ENCODE measurements around the gene APOBEC2.
"Not testable (repeated sequence)": the region's sequence is repeated elsewhere in the genome, so short reads cannot be mapped to it uniquely, and the experiment has no call there.

Gene APOBEC2

DNA sequence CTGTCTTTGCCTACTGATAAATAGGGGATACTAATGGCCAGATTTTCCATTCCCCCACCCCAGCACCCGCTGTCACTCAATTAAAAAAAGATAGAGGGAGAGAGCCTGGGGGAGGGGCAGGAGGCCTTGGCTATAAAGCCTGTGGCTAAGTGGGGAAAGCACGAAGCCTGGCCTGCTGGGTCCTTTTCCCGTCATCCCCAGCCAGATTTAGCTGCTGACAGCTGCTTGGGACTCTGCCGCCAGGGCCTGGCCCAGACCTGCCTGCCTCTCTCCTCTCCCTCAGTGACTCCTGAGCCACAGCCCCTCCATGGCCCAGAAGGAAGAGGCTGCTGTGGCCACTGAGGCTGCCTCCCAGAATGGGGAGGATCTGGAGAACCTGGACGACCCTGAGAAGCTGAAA, at the start of gene APOBEC2:
Gene APOBEC2, plus strand, starts transcription at position 162 of the 400 bp plus-strand sequence. Its CDS starts 146 bp downstream, at position 308.
- DNase-seq (ENCODE audit: low read depth): no peak

DNA sequence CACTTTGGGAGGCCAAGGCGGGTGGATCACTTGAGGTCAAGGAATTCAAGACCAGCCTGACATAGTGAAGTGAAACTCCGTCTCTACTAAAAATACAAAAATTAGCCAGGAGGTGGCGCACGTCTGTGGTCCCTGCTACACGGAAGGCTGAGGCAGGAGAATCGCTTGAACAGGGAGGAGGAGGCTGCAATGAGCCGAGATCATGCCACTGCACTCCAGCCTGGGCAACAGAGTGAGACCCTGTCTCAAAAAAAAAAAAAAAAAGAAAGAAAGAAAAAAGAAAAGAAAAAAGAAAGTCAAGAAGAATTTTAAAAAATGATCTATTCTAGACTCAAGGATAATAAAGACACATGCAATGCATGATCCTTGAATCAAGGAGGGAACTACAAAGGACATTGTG, 46.8 kb upstream of the APOBEC2 start:
- DNase-seq (ENCODE audit: low read depth): peak; percentile 37

DNA sequence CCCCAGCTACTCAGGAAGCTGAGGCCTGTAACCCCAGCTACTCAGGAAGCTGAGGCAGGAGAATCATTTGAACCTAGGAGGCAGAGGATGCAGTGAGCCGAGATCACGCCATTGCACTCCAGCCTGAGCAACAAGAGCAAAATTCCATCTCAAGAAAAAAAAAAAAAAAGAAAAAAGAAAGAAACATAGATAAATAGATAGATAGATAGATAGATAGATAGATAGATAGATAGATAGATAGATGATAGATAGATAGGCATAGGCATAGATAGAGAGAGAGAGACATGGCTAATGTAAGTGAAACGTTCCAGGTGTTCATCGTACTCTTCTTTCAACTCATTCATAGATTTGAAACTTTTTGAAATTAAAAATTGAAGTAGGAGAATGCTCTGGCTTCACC, 46.0 kb upstream of the APOBEC2 start:
- DNase-seq (ENCODE audit: low read depth): not testable (repeated sequence)

DNA sequence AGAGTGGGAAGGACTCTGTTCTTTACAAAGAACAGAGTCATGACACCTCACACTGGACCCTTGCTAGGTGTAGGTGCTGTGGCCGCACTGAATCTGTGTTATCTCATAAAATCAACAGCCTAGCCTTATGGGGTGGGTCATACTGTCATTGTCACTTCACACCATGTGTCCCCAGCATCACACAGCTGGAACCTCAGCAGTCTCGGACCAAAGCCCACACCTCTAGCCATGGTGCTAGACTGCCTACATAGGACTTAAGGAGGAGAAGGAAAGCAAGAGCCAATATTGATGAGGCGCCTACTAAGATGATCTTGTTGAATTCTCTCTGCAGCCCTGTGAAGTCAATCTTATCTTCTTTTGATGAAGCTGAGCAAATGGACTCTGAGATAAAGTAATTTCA, 45.0 kb upstream of the APOBEC2 start:
- DNase-seq (ENCODE audit: low read depth): no peak

DNA sequence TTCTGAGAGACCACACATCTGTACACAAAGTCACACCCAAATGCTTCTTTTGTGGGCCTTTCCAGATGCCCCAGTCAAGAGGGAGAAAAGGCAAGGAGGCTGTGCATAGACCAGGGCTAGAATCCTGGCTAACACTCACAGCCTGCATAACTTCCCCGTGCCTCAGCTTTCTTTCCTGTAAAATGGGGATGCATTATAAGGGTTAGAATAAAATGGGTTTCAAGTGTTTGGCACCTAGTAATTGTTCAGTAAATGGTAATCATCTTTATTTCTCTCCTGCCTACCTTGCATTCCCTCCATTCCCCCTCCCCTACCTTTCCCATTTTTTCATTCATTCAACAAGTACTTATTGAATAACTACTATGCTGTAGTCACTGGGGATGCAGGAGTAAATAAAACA, 43.3 kb upstream of the APOBEC2 start:
- DNase-seq (ENCODE audit: low read depth): no peak

DNA sequence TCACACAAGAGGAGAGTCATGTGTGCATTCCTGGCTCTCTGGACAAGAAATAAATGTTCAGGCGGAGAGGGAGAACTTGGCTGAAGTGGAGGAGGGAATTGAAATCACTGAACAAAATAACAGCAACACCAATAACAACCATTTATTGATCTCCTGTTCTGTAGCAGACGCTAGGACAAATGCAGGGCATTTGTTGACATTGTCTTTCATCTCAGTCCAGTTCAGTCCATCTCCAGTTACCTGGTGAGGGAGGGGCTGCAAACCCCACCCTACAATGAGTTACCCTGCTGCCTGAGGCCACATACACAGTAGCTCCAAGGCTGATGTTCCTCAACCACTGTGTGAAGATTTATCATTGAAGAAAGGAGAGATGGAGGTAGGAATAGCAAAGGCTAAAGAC, 41.3 kb upstream of the APOBEC2 start:
- DNase-seq (ENCODE audit: low read depth): no peak

DNA sequence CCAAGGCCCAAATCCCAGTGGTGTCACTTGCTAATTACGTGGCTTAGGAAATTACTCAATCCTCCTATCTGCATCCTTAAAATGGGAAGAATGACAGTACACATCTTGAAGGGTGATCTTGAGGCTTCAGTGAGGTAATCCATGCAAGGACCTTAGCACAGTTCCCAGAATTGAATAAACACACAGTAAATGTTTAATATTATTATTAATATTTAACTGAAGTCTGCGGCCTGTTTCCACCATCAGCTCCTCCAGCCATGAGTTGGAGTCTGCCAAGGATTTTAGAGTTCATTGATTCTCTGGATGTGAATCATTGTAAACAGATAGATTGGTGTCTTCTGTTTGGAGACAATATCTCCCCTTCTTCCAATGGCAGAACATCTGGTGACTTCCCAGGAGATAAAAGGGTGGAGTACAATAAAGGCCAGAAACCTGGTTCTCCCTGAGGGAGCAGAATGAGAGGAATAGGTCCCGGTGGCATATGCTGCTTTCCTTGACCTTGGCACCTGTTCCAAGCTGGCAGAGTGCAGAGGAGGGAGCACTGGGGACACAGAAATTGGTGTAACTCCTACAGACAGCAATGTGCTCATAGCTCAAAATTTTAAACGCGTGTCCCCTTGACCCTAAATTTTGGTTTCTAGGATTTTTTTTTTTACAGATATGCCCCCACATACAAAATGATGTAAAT, 39.4 kb upstream of the APOBEC2 start:
- no peak for DNase-seq (ENCODE audit: low read depth)

DNA sequence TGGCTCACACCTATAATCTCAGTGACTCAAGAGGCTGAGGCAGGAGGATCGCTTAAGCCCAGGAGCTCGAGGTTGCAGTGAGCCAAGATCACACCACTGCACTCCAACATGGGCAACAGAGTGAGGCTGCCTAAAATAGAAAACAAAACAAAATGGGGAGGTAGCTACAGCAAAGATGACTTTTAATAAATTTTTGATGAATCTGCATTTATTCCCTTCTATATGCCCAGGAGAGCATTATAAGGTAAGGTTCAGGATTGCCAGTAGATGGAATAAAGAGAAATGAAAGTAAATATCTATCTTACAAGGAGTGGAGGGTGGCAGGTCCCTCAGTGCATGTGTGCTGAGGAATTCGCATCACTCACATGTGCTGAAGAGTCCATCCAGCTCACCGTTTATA, 38.2 kb upstream of the APOBEC2 start:
- no peak for DNase-seq (ENCODE audit: low read depth)

DNA sequence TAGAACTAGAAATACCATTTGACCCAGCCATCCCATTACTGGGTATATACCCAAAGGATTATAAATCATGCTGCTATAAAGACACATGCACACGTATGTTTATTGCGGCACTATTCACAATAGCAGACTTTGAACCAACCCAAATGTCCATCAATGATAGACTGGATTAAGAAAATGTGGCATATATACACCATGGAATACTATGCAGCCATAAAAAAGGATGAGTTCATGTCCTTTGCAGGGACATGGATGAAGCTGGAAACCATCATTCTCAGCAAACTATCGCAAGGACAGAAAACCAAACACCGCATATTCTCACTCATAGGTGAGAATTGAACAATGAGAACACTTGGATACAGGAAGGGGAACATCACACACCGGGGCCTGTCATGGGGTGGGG, 37.1 kb upstream of the APOBEC2 start:
- DNase-seq (ENCODE audit: low read depth): not testable (repeated sequence)

DNA sequence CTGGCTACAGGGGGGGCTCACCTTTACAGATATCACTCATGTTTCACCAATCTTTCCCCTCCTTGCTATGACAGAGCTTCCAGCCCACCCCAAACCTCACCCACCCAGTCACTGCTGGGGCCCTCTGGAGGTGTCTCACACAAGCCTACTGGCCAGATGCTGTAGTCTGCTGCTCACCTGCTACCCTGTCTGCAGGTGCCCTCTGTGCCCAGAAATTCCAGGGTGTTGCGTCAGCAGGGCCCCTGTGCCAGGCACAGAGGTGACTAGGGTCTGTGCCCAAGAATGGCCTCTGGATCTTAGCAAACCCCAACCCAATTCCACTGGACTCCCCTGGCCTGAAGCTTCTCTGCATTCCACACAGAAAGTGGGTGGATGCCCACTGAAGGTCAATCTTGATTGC, 35.3 kb upstream of the APOBEC2 start:
- no peak for DNase-seq (ENCODE audit: low read depth)

DNA sequence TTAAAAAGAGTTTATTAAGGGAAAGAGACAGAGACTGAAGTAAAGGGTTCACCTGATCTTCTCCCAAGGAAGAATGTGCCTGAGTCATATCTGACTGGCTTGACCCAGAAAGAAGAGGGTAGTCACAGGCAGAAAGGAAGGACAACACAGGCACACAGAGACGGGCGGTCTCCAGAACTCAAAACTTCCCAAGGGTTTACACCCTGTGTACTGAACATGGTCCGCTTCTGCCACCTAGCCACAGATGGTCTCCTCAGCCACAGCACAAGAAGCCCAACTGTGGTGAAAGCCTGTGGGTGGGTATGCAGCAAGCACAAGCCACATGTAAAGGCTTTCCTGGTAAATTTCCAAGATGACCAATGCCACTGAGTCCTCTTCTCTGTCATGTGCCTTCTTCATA, 31.2 kb upstream of the APOBEC2 start:
- no peak for DNase-seq (ENCODE audit: low read depth)

DNA sequence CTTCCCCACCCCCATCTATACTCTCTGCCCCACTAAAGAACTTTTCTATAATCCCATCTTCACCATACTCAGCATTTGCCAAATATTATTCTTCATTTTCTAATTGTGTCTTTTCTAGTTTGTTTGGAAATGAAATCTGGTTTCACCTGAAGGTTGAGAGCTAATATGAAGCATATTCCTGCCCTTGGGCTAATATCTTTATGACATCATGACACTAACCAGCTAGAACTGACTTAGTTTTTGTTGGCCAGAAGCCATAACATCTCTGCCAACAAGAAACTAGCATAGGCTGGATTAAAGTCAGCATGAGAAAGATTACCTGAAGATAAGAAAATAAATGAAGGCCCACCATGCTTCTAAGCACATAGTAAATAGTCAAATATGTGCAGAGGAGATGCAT, 30.7 kb upstream of the APOBEC2 start:
- no peak for DNase-seq (ENCODE audit: low read depth)

DNA sequence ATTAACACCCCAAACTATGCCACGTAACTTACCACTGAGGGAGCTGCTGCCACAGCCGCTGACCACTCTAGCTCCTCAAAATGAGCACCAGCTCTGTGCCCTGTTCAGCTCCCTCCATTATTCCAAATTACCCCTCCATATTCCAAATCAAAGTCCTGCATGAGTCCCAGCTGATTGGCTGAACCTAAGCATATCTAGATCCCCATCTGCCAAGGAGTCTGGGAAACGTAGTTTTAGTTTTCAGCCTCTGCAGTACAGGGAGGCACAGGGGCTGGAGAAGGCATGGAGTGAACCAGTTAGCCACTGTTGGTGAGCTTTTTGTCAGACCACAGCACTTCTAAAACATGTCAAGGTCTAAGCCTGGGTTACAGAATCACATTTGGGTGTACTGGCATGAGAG, 29.9 kb upstream of the APOBEC2 start:
- no peak for DNase-seq (ENCODE audit: low read depth)

DNA sequence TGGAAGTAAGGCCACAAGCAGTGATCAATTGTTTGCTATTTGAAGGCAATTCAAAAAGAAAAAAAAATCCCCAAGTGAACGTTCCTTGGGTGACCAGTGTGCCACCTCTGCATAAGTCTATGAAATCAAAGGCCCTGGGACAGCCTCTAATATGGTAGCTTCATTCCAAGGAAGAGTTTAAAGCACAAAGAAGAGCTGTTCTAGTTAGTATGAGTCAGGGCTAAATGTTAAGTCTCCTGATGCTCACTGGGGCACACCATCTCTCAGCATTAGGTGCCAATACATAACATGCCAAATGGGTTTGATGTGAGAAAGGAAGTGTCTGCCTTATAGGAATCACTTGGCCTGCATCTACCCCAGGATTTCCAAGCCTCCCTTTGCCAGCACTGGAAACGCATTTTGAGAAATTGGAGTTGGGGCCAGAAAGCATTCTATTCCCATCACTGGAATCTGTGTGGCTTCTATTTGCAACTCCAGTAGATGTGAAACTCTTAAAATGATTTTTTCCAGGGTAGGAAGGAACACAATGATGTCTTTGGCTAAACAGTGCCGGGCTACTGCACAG, 27.0 kb upstream of the APOBEC2 start:
- DNase-seq (ENCODE audit: low read depth): no peak

DNA sequence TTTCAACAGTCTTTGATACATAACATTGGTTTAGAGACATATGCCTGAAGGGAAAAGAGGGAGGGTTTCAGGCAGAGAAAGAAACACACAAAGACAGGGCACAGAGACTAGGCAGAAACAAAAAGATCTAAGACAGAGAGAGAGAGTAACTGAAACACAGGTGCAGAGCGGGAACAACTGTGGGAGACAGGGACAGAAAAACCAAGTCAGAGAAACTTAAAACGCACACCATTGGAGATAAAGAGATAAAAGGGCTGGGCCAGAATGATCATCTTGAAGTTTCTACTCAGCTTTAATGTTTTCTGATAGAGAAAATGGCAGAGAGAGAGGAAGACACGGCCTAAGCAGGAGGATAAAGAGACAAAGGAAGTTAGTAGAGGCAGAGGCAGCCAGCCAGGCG, 25.8 kb upstream of the APOBEC2 start:
- DNase-seq (ENCODE audit: low read depth): no peak

DNA sequence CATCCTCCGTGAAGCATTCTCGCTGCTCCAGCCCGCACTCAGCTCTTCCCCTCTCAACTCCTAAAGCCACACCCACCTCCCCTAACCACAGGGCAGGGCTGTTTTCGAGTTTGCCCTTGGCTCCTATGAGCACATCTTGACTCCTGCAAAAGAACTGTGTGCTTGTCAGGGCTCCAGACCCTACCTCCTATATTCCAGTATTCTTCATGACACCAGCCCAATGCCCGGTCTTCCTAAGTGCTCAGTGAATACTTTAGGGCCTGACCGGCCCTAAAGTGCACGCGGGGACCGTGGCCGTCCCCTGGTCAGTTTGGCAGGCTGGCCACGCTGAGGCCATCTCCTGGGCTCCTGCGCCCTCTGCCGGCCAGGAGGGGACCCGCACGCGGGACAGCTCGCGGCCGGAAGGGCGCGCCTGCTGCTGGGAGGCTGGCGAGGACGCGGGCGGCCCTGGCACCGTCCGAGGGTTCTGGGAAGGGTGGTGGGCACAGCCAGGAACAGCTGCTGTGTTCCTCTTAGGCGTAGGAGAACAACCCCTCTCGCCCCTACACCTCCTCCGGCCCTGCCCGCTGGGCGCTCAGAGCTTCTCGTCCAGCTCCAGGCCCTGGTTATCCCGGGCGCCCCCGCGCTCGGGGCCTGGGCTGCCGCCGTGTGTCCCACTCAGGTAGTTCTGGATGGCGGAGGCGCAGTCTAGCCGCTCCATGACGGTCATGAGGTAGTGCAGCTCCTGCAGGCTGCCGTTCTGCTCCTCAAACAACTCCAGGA, 25.0 kb upstream of the APOBEC2 start:
- DNase-seq (ENCODE audit: low read depth): peak; percentile 46

DNA sequence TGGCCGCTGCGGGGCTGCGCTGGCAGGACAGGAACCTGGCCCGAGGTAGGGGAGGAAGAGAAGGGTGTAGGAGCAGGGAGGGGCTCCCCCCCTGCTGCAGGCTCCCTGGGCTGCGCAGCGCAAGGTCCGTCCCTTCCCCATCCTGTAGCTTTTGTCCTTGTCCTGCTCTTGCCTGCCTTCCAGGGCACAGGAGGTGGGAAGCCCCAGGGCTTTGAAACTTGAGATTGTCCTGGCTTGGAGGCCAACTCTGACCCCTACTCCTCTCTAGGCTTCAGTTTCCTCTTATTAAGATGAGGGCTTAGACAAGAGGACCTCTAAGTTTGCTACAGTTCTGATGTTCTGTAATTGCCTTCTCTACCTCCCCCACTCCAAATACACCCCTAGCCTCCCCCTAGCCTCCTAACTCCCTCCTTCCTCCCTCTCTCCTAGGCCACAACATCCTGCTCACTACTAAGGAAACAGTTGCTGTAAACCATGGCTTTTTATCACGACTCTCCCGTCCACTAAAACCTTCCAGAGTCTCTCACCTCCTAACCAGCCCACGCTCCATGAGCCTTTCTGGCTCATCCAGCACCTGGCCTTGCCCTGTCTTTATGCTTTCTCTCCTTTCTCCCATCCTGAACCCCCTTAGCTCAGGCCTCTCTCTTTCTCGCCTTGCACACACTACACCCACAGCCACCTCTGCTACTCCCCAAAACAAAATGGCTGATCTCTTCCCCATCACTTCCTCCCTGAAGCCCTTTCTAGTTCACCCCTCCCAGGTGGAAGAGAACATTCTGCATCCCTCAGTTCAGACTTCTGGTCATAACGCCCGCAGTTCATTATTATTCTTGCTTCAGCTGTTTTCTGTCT, 24.2 kb upstream of the APOBEC2 start:
- DNase-seq (ENCODE audit: low read depth): no peak

DNA sequence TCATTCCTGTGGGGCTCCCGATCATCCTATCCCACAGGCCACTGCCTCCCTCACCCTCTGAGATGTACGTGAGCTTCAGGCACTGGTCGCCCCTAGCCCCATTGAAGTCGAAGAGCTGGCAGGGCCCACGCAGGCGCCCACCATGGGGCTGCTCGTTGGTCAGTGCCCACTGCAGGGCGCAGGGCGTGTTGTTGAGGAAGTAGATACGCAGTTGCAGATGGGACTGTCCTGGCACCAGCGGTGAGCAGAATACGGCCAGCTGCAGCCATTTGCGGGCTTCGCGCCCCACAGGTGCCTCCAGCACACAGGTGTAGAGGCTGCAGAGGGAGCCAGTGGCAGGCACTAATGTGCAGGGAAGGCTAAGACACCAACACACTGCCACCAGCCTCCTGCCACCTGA, 20.2 kb upstream of the APOBEC2 start:
- no peak for DNase-seq (ENCODE audit: low read depth)

DNA sequence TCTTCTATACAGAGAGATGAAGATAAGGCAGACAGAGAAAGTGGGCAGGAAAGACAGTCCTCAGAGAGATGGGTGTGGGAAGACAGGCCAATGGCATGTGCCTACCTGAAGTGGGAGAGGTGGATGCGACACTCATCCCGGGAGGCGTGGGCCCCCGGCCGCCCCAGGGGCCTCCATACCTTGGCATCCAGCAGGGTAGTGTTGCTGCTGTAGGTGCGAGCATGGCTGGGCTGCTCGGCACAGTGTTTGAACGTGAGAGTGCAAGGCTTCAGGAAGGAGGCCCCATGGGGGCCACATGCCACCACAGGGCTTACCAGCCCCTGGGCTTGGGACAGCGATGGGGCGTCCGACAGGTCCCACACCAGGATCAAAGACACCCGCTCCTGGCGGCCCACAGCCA, 19.2 kb upstream of the APOBEC2 start:
- no peak for DNase-seq (ENCODE audit: low read depth)

DNA sequence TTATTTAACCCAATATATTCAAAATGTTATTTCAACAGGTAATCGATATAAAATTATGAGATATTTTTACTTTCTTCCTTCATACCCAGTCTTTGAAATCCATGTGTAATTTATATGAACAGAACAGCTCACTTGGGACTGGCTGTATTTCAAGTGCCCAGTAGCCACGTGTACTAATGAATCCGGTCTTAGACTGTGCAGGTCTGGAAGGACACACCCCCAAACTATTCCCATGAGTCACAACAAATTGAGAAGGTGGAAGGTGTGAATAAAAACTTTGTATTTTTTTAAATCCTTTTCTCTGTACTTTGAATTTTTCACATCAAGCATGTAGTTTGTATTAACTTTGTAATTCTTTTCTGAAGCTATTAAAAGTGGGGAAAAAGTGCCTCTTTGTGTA, 16.8 kb upstream of the APOBEC2 start:
- no peak for DNase-seq (ENCODE audit: low read depth)

DNA sequence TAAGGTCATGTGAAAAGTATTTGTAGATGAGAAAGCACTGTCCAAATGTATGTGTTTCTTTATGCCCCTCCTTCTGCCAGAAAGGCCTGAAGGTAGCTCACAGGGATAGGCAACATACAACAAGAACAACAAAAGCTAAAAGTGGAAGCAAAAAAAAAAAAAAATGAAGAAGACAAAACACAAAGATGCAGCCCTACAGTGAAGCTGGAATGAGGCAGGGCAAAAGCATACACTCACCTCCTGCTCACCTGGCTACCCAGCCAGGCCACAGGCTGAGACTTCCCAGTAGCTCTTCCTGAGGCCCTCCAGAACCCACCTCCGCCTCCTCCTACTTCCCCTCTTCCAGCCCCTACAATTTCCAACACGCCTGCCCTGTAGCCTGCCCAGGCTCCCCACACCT, 16.4 kb upstream of the APOBEC2 start:
- DNase-seq (ENCODE audit: low read depth): no peak

DNA sequence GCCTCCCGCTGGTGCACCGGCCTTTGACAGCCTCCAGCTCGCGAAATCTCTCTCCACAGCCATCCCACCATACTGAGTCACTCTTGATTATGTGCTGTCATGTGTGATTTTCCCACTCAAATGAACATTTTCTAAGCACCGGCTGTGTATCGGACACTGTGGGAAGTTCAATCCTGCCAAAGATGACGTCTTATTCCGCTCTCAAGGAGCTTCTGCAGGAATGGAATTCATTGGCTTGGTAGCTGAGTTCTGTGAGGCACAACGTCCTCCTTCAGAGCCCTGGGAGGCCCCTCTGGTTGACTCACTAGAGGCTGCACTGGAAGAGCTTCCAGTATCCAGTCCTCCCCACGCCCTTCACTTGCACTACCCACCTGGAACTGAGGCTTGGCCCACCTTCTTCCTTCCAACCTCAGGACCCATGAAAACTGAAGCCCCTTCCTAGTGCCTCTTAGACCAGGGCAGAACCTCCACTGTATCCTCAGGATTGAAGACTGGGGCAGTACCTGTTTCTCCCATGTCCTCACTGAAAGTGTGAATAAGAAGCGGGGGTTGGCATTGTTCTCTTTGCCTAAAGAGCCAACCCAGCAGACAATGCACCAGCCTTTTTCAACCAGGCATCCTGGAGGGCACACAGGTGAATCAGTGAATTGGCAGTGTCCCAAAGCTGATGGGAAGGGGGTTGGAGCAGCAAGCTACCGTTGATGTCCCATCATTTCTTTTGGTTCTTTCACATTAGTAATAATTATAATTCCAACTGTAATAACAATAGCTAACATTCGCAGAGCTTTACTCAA, 15.7 kb upstream of the APOBEC2 start:
- DNase-seq (ENCODE audit: low read depth): no peak

Data from stimulated activated CD8-positive, alpha-beta memory T cell treated with anti-CD3 and anti-CD28 coated beads, Interleukin-12 subunit alpha, Interleukin-12 subunit beta, amount 100 ng/mL, for 1 hour (primary cell).